GM08714 (cell line): ENCODE data around the gene PLD2.
"Not testable (repeated sequence)": the region's sequence is repeated elsewhere in the genome, so short reads cannot be mapped to it uniquely, and the experiment has no call there.

ENCODE experiments used
- H3K4me3 ChIP-seq: fragments of 200-500 bp; sonication (Bioruptor generic); 2 replicates; pipeline ENCODE4 v1.5.1; 2014; ENCODE audit warnings: mild to moderate bottlenecking, low read length, inconsistent platforms
- ZNF274 ChIP-seq: IDR thresholded peaks from 2 replicates; pipeline ENCODE4 v1.6.1; 2012; ENCODE audit warnings: mild to moderate bottlenecking, low read depth, low read length

The PLD2 gene

DNA sequence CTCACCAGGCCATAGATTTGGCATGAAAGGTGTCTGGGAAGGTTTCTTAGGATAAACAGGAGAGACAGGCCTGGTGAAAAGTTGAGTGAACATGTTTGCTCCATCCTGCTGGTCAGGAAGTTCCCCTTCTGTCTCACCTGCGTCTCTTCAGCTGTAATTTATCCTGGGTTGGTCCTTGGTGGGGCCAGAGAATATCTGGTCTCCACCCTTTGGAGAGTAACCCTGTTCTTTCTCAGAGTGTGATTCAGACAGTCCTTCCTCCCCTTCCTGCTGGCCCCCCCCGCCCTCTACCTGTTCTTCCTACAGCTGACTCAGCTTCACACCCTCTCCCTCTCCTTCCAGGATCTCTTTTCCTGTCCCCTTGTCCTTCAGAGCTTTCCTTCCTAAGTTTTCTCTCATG lies 43.3 kb downstream of the PLD2 start:
- no peak for TF ChIP-seq ZNF274
- no peak overlapping the region for H3K4me3 ChIP-seq

DNA sequence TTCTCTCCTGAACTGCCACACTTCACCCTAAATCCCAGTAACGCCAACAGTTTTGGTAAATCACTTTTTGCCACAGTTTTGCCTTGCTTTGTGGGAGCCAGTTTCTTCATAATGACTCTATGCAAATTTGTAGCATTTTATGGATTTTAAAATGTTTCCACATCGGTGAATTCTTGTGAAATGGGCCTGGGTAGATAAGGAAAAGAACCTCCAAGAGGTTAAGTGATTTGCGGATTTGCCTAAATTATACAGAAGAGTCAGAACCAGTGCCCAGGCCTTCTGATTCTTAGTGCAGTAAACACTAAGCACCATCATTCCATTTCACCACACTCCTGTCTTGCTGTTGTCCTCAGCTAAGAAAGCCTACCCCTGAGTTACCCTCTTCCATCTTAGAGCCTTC lies 44.1 kb downstream of the PLD2 start:
- TF ChIP-seq ZNF274, result no peak
- no peak overlapping the region for H3K4me3 ChIP-seq

DNA sequence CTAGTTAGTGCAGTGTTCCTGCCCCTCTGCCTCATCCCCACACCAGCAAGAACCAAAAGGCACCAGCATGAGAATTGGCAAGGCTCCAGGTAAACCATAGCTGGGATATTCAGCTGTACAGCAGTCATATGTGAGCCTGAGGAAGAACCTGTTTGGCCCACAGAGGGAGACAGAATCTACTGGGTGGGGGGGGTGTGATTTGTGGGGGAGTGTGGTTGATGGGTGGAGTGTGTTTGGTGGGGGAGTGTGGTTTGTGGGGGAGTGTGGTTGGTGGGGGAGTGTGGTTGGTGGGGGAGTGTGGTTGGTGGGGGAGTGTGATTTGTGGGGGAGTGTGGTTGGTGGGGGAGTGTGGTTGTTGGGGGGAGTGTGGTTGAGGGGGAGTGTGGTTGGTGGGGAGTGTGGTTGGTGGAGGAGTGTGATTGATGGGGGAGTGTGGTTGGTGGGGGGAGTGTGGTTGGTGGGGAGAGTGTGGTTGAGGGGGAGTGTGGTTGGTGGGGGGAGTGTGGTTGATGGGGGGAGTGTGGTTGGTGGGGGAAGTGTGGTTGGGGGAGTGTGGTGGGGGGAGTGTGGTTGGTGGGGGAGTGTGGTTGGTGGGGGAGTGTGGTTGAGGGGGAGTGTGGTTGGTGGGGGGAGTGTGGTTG lies 45.7 kb downstream of the PLD2 start:
- no peak overlapping the region for H3K4me3 ChIP-seq
- TF ChIP-seq ZNF274, result no peak

DNA sequence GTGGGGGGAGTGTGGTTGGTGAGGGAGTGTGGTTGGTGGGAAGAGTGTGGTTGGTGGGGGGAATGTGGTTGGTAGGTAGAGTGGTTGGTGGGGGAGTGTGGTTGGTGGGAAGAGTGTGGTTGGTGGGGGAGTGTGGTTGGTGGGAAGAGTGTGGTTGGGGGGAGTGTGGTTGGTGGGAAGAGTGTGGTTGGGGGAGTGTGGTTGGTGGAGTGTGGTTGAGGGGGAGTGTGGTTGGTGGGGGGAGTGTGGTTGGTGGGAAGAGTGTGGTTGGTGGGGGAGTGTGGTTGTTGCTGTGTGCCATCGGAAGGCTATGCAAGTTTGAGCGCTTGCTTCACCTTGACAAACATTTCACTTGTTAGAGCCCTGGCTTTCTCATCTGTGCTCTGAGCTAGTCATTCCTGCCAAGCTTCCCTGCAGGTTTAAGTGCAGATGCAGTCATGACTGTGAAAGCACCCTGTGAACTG lies 46.3 kb downstream of the PLD2 start:
- no peak overlapping the region for H3K4me3 ChIP-seq
- no peak for TF ChIP-seq ZNF274

DNA sequence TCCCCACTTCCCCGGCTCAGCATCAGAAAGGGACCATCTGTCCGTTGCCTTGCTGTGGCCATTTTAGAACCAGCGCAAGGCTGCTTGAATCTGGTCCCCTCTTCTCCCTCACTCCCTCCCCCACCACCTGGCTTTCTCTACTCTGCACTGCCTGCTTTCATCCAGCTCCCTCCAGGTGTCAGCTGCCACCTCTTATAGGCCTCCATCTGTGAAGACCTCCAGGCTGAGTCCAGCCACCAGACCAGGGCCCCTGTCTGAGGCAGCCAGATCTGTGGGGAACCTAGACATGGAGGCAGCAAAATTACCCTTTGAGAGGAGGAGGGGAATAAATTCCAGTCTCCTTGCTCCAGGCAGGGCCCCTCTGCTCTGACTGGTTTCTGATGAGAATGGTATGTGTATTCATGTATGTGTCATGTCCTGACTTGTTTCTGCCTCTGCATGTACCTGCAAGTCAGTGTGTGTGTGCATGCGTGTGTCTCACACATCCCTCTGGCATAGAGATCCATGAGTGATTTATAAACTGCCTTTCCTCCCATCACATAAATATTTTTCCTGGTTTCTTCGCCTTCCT lies 47.2 kb downstream of the PLD2 start:
- H3K4me3 ChIP-seq, result no peak overlapping the region
- no peak for TF ChIP-seq ZNF274

DNA sequence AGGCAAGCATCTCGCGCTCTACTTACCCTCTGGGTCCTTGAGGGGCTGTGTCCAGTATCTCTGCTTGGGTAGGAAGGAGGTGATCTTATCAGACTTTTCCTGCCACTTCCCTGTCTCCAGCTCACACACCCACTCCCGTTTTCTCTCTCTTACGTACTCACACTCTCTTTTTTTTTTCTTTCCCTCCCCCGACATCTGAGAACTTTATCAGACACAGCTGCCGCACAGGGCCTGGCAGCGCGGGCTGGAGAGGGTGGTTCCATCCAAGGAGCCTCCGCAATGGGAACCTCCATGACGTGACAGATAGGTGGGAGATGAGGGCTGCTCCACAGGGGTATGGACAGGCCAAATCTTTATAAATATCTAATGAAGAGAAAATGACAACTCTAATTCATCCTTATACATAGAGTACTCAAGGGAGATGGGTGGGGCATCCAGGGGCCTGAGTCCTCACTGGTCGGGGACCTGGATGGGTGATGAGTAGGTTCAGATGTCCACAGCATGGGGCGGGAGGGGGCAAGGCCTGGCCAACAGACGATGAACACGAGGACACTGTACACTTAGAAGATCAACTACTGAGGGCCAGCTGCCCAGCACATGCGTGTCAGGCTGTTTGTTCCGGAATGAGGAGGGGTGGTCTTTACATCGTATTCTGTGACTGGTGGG lies 49.5 kb downstream of the PLD2 start:
- no peak overlapping the region for H3K4me3 ChIP-seq
- no peak for TF ChIP-seq ZNF274

DNA sequence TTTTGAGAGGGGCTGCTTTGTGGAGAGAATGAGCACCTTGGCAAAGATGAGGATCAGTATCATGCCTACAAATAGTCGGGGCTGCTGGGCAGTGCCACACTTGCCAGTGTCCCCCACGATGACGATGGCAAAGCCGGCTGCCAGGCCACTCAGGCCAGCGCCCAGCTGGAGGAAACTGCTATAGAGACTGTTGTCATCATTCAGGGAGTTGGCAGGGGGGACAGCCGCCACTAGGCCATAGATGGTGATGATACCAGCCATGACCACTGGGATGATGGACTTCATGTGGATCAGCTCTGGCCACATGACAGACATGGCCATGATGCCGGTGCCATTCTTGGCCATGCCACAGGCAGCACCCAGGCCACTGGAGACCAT lies 50.0 kb downstream of the PLD2 start:
- TF ChIP-seq ZNF274, result no peak
- no peak overlapping the region for H3K4me3 ChIP-seq

DNA sequence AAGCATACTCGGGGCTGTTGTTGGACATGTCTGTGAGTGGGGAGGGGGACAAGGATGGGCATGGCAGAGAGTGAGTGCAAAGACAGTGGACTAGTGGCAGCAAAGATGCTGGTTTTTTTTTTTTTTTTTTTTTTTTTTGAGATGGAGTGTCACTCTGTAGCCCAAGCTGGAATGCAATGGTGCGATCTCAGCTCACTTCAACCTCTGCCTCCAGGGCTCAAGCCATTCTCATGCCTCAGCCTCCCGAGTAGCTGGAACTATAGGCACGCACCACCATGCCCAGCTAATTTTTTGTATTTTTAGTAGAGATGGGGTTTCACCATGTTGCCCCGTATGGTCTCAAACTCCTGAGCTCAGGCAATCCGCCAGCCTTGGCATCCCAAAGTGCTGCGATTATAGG lies 50.4 kb downstream of the PLD2 start:
- not testable (repeated sequence) for H3K4me3 ChIP-seq

DNA sequence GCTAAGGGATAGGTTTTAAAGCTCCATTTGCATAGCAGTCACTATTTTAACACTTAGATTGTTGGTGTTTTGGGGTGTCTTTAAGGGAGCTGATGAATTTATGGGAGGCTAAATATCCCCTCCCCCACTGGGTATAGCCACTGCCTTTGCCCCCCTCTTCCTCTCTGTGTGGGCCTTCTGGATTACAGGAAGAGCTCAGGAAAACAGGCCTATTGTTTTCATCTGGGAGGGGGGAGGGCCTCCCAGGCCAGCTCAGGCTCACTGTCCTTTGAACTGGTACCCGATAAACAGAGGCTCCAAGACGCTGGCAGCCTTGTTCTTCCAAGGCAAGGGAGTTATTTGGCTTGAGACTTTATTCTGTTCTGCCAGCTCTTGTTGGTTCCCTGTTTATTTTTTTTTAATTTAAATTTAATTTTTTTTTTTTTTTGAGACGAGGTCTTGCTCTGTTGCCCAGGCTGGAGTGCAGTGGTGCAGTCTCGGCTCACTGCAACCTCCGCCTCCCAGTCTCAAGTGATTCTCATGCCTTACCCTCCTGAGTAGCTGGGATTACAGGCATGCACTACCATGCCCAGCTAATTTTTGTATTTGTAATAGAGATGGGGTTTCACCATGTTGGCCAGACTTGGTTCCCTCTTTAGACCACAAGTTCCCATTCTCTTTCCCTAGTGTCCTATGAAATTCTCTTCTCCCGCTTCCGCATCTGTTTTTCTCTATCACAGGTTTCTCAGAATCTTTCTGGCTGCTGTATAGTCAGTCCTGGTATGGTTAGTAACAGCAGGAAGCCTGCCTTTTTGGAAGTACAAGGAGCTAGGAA lies 51.3 kb downstream of the PLD2 start:
- TF ChIP-seq ZNF274, result no peak
- H3K4me3 ChIP-seq, result no peak overlapping the region

DNA sequence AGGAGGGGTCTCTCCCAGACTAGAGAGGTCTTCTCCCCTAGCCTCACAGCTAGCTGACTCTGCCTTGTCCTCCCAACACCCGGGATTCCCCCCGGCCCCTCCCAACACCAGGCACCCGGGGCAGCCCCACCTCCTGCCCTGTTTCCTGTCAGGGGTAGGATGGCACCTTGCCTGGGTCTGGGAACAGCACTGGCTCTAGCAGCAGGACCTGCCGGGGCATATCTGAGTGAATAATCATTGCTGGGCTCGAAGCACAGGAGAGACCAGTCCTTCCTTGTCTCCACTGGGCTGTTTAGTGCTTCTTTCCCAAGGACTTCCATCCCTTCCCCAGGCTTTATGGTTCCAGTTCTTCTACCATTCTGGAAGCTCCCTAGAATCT lies 51.9 kb downstream of the PLD2 start:
- TF ChIP-seq ZNF274, result no peak

DNA sequence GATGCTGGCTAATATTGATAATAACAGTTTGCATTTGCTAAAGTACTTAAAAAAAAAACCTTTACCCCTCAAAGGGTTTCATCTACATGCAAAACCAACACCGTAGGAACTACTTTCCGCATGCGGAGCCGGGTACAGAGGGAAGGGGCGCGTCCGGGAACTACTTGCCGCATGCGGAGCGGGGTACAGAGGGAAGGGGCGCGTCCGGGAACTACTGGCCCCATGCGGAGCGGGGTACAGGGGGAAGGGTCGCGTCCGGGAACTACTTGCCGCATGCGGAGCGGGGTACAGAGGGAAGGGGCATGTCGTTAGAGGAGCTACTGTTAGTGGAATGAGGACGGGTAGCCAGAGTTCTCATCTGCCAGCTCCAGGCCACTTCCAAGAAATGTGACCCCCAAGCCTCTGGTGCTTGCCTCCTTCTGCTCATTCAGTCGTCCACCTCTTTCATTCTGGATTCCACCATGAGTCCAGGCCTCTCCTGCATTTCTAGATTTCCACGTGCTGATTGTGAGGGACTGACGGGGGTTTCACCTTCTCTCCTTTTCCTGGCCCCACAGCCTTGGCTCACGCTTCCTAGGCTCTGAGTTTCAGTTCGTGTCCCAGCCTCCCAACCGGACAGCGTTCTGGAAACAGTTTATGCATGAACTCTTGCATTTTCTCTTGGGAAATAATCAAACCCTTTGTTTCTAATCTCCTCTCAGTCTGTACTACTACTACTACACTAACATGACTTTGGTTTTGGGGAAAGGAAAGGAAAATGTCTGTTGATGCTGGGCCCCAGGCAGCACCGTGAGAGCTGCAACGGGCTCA lies 53.1 kb downstream of the PLD2 start:
- no peak overlapping the region for H3K4me3 ChIP-seq
- no peak for TF ChIP-seq ZNF274

More for the DNA sequence above, 51.9 kb downstream of the PLD2 start:
- H3K4me3 ChIP-seq, result no peak overlapping the region

DNA sequence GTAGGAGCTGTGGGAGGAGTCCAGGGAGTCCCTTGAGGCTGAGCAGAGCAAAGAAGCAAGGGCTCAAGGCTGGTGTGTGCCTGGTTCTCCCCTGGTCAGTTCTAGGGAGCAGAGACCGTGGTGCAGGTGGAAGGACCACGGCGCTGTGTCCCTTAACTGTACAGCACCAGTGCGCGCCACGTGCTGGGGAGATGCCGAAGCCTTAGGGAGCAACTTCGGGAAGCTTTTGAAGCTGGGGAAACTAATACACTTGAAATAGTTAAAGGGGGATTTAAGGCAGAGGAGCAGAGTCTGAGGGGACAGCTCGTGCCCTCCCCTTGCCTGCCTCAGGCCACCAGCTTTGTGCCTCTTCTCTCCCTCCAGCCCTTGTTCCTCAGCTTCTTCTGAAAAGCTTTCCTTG lies 53.7 kb downstream of the PLD2 start:
- no peak for TF ChIP-seq ZNF274
- no peak overlapping the region for H3K4me3 ChIP-seq

DNA sequence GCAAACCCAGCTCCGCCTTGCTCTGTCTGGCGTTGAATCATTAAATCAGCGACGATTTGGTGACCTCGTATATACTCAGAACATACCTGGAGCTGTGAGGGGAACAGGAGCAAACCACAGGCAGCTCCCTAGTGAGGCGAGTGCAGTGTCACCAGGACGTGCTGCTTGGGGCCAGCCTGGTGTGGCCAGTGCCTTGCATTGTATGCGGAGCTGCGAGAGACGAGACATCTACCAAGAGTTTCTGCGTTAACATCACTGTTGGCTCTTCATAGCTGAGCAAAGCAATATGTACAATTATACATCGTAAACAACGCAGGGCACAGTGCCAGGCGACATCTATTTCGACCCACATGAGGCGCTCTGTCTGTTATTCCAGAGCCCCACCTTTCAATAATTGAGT lies 54.1 kb downstream of the PLD2 start:
- TF ChIP-seq ZNF274, result no peak
- no peak overlapping the region for H3K4me3 ChIP-seq

DNA sequence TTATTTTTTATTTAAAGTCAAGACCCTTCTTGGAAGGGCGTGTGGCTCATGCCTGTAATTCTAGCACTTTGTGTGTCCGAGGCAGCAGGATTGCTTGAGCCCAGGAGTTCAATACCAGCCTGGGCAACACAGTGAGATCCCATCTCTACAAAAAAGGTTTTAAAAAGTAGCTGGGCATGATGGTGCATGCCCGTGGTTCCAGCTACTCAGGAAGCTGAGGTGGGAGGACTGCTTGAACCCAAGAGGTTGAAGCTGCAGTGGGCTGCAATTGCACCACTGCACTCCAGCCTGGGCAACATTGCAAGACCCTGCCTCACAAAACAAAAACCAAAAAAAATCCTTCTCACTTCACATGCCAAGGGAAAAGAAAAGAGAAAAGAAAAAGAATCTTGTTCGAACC lies 55.8 kb downstream of the PLD2 start:
- no peak overlapping the region for H3K4me3 ChIP-seq
- no peak for TF ChIP-seq ZNF274
